SJSA1 (cell line): Measurements from ENCODE around the gene CAMTA1. TPM values are rescaled to one million over a fixed set of nuclear protein-coding genes. Genes with fewer than 3 reads are reported as not detected.
A peak's percentile ranks its signal among the peaks of the same experiment; 100 is the strongest.
"Not testable (repeated sequence)": the region's sequence is repeated elsewhere in the genome, so short reads cannot be mapped to it uniquely, and the experiment has no call there.

ENCODE experiments used
- DNase-seq, 2 experiments: peaks; one replicate each; pipeline ENCODE4 v3.0.0-alpha.2; 2015 to 2020; ENCODE audit warnings: low spot score in 2 of 2, low read depth in 1 of 2
- H3K27ac ChIP-seq: fragments of 250-450 bp; sonication (Bioruptor Pico); 2 replicates; pipeline ENCODE4 v1.5.1; 2020; ENCODE audit warnings: mild to moderate bottlenecking, moderate library complexity
- H3K27me3 ChIP-seq: fragments of 250-450 bp; sonication (Bioruptor Pico); replicated peaks from 2 replicates; pipeline ENCODE4 v1.5.1; 2020; ENCODE audit warnings: mild to moderate bottlenecking, moderate library complexity
- H3K36me3 ChIP-seq: fragments of 250-450 bp; sonication (Bioruptor Pico); 2 replicates; pipeline ENCODE4 v1.5.1; 2020; ENCODE audit warnings: mild to moderate bottlenecking
- H3K4me1 ChIP-seq: fragments of 250-450 bp; sonication (Bioruptor Pico); replicated peaks from 2 replicates; pipeline ENCODE4 v1.6.1; 2021; ENCODE audit warnings: mild to moderate bottlenecking
- H3K4me3 ChIP-seq: fragments of 250-450 bp; sonication (Bioruptor Pico); 2 replicates; pipeline ENCODE4 v1.5.1; 2020; ENCODE audit warnings: mild to moderate bottlenecking
- H3K9me3 ChIP-seq: fragments of 250-450 bp; sonication (Bioruptor Pico); replicated peaks from 2 replicates; pipeline ENCODE4 v1.5.1; 2020; ENCODE audit warnings: mild to moderate bottlenecking
- total RNA-seq: library from RNA; depleted of rRNA; stranded (reverse); fragments of >200 nt; shearing (Covaris generic); gene quantifications from 2 replicates; pipeline ENCODE4 v1.2.3, GENCODE V29; 2014

Gene CAMTA1
- total RNA-seq, 1 experiment from 2014 or later = 136 TPM

- Histone ChIP-seq H3K4me3 (no peak overlapping the region), H3K27ac (no peak overlapping the region), H3K4me1 (no peaks in the 10 kb centered on the region), H3K27me3 (peaks cover 22% of the 10 kb centered on the region), H3K36me3 (no peaks in the 10 kb centered on the region), H3K9me3 (no peaks in the 10 kb centered on the region)
- no peak for DNase-seq
Measured at GRCh38 chr1:7694600-7695496, 909.6 kb downstream of the CAMTA1 start.

- H3K4me1 ChIP-seq = no peaks in the 10 kb centered on the region
- no peak overlapping the region for H3K27ac ChIP-seq
- H3K4me3 ChIP-seq = no peak overlapping the region
- H3K9me3 ChIP-seq = no peaks in the 10 kb centered on the region
- DNase-seq = no peak
- H3K36me3 ChIP-seq = no peaks in the 10 kb centered on the region
- peaks cover 21% of the 10 kb centered on the region for H3K27me3 ChIP-seq
Measured at GRCh38 chr1:7695497-7696117, 910.4 kb downstream of the CAMTA1 start.

GRCh38 chr1:7698641-7699040 lies 913.4 kb downstream of the CAMTA1 start:
- no peaks in the 10 kb centered on the region for H3K9me3 ChIP-seq
- no peak for DNase-seq
- H3K27me3 ChIP-seq = peaks cover 40% of the 10 kb centered on the region
- no peaks in the 10 kb centered on the region for H3K36me3 ChIP-seq
- H3K4me1 ChIP-seq = no peaks in the 10 kb centered on the region
- H3K27ac ChIP-seq = no peak overlapping the region
- H3K4me3 ChIP-seq = no peak overlapping the region

GRCh38 chr1:7702365-7702764 lies 917.1 kb downstream of the CAMTA1 start:
- no peaks in the 10 kb centered on the region; the same call in 1 of the 2 replicates for H3K9me3 ChIP-seq
- no peak overlapping the region for H3K4me3 ChIP-seq
- no peaks in the 10 kb centered on the region for H3K36me3 ChIP-seq
- peaks cover 68% of the 10 kb centered on the region for H3K27me3 ChIP-seq
- no peak overlapping the region for H3K27ac ChIP-seq
- H3K4me1 ChIP-seq = peaks cover 8% of the 10 kb centered on the region
- DNase-seq = no peak

GRCh38 chr1:7703321-7704213 lies 918.3 kb downstream of the CAMTA1 start:
- Histone ChIP-seq H3K27ac (no peak overlapping the region), H3K27me3 (peaks cover 79% of the 10 kb centered on the region), H3K4me3 (no peak overlapping the region), H3K9me3 (no peaks in the 10 kb centered on the region; the same call in 1 of the 2 replicates), H3K36me3 (no peaks in the 10 kb centered on the region), H3K4me1 (peaks cover 8% of the 10 kb centered on the region)
- DNase-seq = no peak

- peak; percentile 63 to 86 for DNase-seq
- no peak overlapping the region for H3K27ac ChIP-seq
- H3K9me3 ChIP-seq = no peaks in the 10 kb centered on the region; the same call in 1 of the 2 replicates
- H3K36me3 ChIP-seq = no peaks in the 10 kb centered on the region
- H3K27me3 ChIP-seq = peaks cover 77% of the 10 kb centered on the region
- H3K4me1 ChIP-seq = peaks cover 8% of the 10 kb centered on the region
- H3K4me3 ChIP-seq = peak overlapping the region; percentile 35
Measured at GRCh38 chr1:7704214-7705047, 919.2 kb downstream of the CAMTA1 start.

- no peak for DNase-seq
Measured at GRCh38 chr1:7705048-7705907, 920.0 kb downstream of the CAMTA1 start.

GRCh38 chr1:7705908-7706216 lies 920.6 kb downstream of the CAMTA1 start:
- Histone ChIP-seq H3K36me3 (no peaks in the 10 kb centered on the region), H3K27me3 (peaks cover 69% of the 10 kb centered on the region), H3K4me3 (no peak overlapping the region), H3K4me1 (peaks cover 8% of the 10 kb centered on the region), H3K9me3 (no peaks in the 10 kb centered on the region; the same call in 1 of the 2 replicates), H3K27ac (no peak overlapping the region)
- DNase-seq = no peak

More at GRCh38 chr1:7705048-7705907, 920.0 kb downstream of the CAMTA1 start:
- no peak overlapping the region for H3K4me3 ChIP-seq
- peaks cover 75% of the 10 kb centered on the region for H3K27me3 ChIP-seq
- H3K9me3 ChIP-seq = no peaks in the 10 kb centered on the region; the same call in 1 of the 2 replicates
- H3K36me3 ChIP-seq = no peaks in the 10 kb centered on the region
- H3K27ac ChIP-seq = no peak overlapping the region
- peaks cover 8% of the 10 kb centered on the region for H3K4me1 ChIP-seq

- Histone ChIP-seq H3K4me1 (peaks cover 8% of the 10 kb centered on the region), H3K27me3 (peaks cover 61% of the 10 kb centered on the region), H3K36me3 (no peaks in the 10 kb centered on the region), H3K4me3 (no peak overlapping the region), H3K9me3 (no peaks in the 10 kb centered on the region; the same call in 1 of the 2 replicates), H3K27ac (no peak overlapping the region)
- DNase-seq = no peak
Measured at GRCh38 chr1:7707527-7707926, 922.3 kb downstream of the CAMTA1 start.

- H3K27me3 ChIP-seq = peaks cover 56% of the 10 kb centered on the region
- not testable (repeated sequence) for H3K36me3 ChIP-seq, H3K9me3 ChIP-seq, H3K4me1 ChIP-seq, H3K27ac ChIP-seq, DNase-seq, H3K4me3 ChIP-seq
Measured at GRCh38 chr1:7708065-7708464, 922.8 kb downstream of the CAMTA1 start.

GRCh38 chr1:7710859-7711258 lies 925.6 kb downstream of the CAMTA1 start:
- H3K4me1 ChIP-seq = no peaks in the 10 kb centered on the region

GRCh38 chr1:7712731-7713323 lies 927.6 kb downstream of the CAMTA1 start:
- no peak overlapping the region for H3K27ac ChIP-seq
- DNase-seq = no peak
- no peak overlapping the region for H3K4me3 ChIP-seq
- no peaks in the 10 kb centered on the region for H3K9me3 ChIP-seq
- no peaks in the 10 kb centered on the region for H3K4me1 ChIP-seq
- peaks cover 40% of the 10 kb centered on the region for H3K27me3 ChIP-seq
- no peaks in the 10 kb centered on the region for H3K36me3 ChIP-seq

More at GRCh38 chr1:7710859-7711258, 925.6 kb downstream of the CAMTA1 start:
- no peaks in the 10 kb centered on the region for H3K36me3 ChIP-seq
- H3K27me3 ChIP-seq = peaks cover 42% of the 10 kb centered on the region
- no peak overlapping the region for H3K27ac ChIP-seq
- no peak overlapping the region for H3K4me3 ChIP-seq
- no peak for DNase-seq
- H3K9me3 ChIP-seq = no peaks in the 10 kb centered on the region; the same call in 1 of the 2 replicates
